Endometrium (tissue), 2 donors: ENCODE data around the gene CBX2.

Experiments
- FAIRE-seq: peaks from 2 replicates; lab custom pipeline; 2012; peaks lifted over from hg19 to GRCh38; lab: Jason Lieb, UNC
- donor health status: control.
- donor health status: control.

Gene CBX2

GRCh38 chr17:79788989-79789942, 11.3 kb downstream of the CBX2 start:
- no peak for FAIRE-seq

- FAIRE-seq: no peak
These were observed 12.2 kb downstream of the CBX2 start for GRCh38 chr17:79789943-79790804.

GRCh38 chr17:79790805-79791734, 13.1 kb downstream of the CBX2 start:
- FAIRE-seq: no peak

- no peak for FAIRE-seq
These were observed 13.8 kb downstream of the CBX2 start for GRCh38 chr17:79791735-79792161.

GRCh38 chr17:79792341-79792871, 14.5 kb downstream of the CBX2 start:
- FAIRE-seq: no peak

GRCh38 chr17:79792984-79793923, 15.3 kb downstream of the CBX2 start:
- FAIRE-seq: no peak

GRCh38 chr17:79793924-79794304, 16.0 kb downstream of the CBX2 start:
- no peak for FAIRE-seq

GRCh38 chr17:79794659-79795511, 16.9 kb downstream of the CBX2 start:
- no peak for FAIRE-seq

- FAIRE-seq: no peak
These were observed 18.0 kb downstream of the CBX2 start for GRCh38 chr17:79795795-79796443.

GRCh38 chr17:79796444-79796762, 18.5 kb downstream of the CBX2 start:
- FAIRE-seq: no peak

GRCh38 chr17:79796763-79797491, 19.0 kb downstream of the CBX2 start, which contains the start of gene CBX8:
Gene CBX8, minus strand, starts transcription at chr17:79797077. Its CDS starts 79 bp downstream, at chr17:79796998.
- no peak for FAIRE-seq

- no peak for FAIRE-seq
These were observed 19.7 kb downstream of the CBX2 start for GRCh38 chr17:79797492-79798298.

GRCh38 chr17:79798299-79799173, 20.6 kb downstream of the CBX2 start:
- FAIRE-seq: no peak

GRCh38 chr17:79799174-79799537, 21.2 kb downstream of the CBX2 start:
- no peak for FAIRE-seq

- FAIRE-seq: no peak
These were observed 21.8 kb downstream of the CBX2 start for GRCh38 chr17:79799538-79800324.
